HG02938 (cell line): Measurements from ENCODE around the gene ZFHX3.

ENCODE experiments used
- ATAC-seq: cut with Tn5 transposase; IDR thresholded peaks from one replicate; pipeline ENCODE4 v1.9.1; 2021; ENCODE audit warnings: mild to moderate bottlenecking, moderate library complexity; ENCODE audit not compliant: unreplicated experiment

Gene ZFHX3

DNA sequence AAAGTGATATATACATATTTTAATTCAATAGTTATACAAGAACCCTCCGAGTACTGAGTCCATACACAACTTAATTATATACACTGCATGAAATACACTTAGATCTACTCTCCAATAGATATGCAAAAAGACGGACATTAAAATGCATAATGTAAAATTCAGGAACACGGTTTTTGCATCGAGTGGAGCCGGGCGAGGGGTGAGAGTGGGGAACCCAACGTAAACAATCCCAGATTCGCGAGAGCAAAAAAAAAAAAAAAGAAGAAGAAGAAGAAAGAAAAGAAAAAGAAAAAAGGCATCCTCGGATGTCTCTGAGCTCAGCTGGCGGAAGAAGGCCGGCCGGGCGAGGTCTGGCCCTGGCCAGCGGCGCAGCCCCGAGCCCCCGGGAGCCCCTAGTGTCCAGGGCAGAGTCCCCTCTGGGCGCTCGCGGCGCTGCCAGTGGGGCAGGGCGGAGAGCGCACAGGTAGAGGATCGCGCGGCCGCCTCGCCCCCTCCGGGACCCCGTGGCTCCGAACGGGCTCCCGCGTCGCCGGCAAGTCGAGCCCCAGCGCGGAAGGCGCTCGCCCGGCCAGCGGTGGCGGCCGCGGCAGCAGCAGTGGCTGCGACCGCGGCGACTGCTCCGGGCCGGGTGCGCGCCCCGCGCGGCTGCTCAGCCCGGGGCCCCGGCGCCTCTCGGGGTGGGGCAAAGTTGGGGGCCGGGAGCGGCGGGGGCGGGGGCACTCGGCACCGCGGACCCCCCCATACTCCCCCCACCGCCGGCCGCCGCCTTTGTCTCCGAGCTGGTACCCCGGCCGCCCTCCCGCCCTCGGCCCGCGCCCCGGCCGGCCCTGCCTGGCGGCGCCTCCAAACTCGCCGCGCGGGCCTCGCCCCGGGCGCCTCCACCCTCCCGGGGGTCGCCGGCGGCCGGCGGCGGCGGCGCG, 9.6 kb upstream of the ZFHX3 start:
- peak; percentile 28 for ATAC-seq

DNA sequence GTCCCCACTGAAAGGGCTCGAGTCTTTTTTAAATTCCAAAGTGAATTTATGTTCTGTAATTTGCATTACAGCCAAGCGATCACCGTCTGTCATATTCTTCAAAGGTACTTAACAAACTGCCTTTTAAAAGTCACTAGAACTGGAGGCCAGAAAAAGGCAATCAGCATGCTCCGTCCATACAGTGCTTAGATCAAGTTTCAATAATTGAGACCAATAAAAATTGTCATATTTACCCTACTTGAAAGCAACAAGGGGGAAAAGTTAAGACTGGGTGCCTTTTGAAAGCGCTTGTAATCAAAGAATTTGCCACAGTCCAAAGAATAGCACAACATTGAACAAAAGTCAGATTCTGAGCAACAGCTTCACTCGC, 9.0 kb upstream of the ZFHX3 start:
- no peak for ATAC-seq

DNA sequence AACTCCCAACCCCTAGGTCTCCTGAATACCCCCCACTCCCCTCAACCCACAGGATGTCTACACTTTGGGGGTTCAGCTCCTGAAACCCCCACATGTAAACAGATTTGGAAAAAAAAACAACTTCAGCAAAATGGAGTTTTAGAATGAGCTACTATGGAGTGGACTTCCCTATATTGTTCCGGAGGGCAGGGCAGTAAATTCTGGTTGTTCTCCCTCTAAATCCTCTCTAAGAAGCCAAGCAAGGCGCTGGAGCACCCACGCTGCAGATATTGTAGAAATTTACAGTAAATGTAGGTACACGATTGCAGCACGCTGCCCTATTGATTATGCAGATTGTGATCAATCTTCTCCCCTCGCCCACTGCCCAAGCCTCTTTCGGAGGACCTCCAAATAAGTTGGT, 8.5 kb upstream of the ZFHX3 start:
- ATAC-seq, result no peak

DNA sequence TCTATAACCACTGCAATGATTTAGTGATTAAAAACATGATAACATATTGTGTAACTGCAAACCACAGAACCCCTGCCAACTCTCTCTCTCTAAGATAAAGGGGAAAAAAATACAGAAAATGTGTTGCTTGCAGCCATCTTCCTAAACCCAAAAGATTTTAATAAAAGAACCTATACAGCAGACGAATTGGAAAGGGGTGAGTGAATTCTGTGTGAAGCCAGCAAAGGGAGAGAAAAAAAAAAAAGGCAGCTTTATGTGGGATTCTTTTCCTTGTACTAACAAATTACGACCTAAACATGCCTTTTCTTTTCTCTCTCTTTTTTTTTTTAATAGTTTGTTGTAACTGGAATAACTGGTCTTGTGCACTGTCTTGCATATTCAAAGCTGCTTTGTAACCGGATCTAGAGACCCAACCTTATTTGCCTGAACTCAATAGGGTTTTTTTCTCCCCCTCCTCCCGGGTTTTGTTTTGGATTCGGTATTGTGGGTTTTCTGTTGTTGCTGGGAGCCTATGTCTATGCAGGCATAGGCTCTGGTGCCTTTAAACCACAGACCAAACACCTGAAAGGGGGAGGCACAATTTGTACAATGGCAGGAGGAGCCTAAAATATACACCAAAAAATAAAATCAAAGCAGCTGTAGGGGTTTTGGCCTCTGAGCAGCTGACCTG, 7.0 kb upstream of the ZFHX3 start:
- ATAC-seq, result no peak

DNA sequence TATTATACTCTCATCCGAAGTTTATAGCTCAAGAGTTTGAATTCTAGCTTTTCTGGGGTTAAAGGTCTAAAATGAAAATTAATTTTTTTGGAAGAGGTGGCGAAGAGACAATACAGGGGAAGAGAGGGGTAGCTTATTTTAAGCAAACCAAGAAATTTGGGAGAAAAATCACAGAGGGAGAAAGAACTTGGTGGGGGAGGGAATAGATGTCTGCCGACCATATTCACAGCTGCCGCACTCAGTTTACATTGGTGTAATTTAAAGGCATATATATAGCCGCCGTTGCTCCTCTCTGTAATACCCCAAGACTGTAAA, 6.5 kb upstream of the ZFHX3 start:
- ATAC-seq, result no peak

DNA sequence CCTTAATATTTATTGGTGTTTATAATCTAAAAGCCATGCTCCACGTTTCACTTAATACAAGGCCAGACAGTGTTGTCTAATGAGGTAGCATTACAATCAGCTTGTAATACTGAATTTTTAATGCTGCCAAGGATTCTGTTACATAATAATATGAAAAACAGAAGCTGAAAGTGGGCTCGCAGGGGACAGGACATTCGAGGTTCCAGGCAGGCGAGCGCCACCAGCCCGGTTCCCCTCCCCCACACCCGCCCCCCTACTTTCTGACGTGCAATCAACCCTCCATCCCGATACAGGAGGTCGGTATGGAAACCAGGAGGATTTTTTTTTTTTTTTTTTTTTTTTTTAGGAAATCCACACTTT, 6.2 kb upstream of the ZFHX3 start:
- no peak for ATAC-seq

DNA sequence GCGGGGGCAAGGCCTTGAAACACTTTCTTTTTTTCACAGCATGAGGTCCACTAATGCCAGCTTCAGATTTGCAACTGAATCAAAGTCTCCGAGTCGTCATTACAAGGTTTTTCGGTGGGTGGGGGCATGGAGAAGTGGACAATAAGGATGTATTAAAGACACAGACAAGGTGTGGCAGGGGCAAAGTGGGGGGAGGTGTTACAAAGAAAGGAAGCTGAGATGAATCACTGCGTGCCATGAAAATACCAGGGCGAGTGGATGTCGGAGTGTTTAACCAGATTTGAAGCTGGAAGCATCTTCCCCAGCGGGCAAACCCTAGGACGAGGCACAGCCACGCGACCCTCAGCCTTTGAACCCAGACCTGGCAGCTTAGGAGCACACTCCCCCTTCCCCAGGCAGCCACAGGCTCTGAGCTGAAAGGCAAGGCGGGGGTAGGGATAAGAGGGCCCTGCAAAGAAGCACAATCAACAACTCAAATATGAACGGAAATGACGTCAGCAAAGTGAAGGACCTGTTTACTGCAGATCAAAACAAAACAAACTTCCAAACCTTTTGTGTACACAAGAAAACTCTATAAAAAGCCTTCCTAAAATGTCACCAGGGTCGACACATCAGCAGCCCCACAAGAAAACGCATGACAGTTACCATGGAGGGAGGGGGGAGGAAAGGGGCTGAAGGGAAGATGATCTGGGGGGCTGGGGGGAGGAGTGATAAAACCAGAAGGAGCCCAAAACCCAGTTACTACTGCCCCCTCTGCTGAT, 5.6 kb upstream of the ZFHX3 start:
- no peak for ATAC-seq

DNA sequence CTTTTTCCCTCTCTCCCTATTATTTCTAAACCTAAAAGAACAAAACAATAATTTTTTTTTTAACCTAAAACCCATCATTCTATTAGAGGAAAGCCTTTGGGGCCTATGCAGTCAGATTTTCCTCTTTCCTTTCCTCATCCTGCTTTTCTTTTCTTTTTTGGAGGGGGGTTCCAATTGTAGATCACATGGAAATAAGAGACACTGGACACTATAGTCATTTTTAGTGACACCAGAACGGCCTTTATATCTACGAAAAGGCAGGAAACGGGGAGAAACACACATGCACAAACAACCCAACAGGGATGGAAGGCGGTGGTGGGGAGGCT, 5.1 kb upstream of the ZFHX3 start:
- ATAC-seq, result no peak

DNA sequence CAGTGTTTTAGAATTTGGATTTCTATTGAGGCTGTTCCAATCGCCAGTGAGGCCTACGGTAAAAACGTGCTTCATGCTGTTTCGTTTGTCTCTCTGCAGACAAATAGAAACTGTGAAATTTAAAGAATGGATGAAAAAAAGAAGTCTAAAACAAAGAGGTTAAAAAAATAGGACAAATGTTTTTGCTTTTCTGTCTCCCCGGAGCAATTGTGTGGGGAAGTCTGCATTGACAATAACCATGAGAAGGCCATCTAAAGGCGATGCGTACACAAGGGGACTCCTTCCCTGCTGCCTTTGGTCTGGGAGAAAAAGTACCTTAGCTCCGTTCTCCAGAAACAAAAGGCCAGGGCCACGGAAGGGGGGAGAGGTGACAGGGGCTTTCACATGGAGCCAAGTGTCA, 4.6 kb upstream of the ZFHX3 start:
- no peak for ATAC-seq

DNA sequence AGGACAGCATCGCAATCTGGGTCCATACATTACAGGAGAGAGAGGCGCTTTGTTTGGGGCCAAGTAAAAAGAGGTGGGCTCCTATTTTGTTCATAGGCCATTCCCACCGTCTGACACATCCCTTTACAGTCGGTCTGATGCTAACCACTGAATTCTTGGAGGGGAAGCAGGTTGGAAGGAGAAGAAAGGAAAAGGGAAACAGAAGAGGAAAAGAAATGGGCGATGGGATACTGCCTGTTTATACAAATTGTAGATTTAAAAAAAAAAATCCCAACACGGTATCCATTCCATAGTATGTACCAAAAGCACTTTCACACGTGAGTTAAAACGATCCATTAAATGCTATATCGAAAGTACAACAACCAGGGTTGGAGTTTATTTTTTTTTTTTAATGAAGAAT, 4.0 kb upstream of the ZFHX3 start:
- no peak for ATAC-seq

DNA sequence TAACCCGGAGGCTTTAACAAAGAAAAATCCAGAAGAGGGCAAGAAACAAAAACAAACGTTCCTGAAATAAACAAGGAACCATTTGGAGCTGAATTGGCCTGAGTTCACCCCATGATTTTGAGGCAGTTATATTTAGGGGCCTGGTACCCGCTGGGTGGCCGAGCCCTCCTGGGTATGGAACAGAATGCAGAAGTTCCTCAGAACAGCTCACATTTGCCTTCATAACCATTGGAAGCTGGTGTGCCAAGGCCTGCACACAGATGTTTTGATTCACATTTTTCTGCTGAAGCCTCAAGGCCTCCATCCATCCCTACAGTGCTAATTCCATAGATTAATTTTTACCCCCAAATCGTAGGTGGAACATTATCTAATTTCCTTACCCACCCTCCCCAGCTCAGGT, 3.3 kb upstream of the ZFHX3 start:
- ATAC-seq, result no peak

DNA sequence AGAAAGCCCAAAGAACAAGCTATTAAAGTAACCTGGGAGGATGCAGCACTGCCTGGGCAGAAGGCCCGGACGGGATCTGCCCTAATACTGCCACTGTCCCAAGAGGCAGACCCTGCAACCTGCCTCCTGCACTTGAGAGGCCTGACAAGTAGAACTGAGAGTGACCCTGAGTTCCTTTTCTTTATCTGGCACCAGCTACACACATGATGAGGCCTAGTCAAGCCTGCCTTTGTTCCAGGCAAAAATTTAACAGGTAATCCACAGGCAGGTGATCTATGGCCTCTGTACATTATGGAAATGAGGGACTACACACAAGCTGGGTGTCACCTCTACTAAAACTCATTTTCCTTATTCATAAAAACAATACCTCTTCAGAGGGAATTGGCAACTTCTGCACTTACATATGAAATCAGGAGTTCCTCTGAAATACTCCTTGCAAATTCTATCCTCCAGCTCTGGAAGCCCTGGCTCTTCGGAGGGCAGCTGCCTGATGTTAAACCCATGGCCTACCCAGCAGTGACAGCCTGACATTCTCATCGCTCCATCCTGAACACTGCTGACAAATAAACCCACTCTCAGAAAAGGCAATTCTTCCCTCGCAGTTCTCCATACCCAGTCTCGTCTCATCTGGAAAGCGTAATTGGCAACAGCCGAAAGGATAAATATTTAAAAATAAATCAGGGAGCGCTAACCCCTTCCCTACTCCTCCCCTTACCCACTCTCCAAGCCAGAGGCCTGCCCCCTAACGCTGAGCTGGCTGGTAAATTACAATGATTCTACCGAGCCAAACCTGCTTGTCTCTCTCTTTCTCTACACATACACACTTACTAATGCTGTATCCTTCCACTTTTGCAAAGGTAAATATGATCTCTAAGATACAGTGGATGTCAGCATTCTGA, 2.5 kb upstream of the ZFHX3 start:
- ATAC-seq, result no peak

DNA sequence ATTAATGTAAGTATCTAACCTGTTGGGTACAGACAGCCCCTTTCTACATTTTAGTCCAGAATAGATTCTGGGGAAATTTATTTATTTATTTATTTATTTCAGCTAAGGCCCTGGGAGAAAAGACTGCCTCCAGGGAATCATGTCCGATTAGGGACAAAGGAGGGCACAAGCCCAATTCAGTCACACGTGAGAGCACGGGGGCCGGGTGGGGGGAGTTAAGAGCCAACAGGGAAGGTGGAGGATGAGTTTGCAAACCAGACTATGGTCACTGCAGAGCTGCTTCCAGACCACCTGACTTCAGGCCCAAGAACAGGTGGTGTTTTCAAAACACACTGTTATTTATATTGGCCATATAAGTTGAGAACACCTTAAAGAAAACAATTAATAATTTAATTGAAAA, 1.6 kb upstream of the ZFHX3 start:
- ATAC-seq, result no peak

DNA sequence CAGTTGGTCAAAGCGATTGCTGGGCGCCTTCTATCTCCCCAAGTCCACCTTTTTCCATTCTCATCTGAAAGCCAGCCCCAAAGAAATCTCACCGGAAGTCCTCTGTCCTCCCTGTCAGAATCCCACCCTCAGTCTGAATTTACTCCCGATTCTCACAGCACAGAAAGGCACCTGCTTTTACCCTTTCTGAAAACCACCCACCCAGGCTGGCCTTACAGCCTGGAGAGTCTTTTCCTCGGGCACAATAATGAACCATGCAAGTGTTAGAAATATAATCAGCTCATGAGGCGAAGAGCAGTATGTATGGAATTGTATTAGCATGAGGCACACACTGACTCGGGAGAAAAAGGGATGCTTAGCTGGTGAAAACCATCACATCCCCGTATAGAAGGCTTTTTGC, 1.2 kb upstream of the ZFHX3 start:
- ATAC-seq, result no peak

DNA sequence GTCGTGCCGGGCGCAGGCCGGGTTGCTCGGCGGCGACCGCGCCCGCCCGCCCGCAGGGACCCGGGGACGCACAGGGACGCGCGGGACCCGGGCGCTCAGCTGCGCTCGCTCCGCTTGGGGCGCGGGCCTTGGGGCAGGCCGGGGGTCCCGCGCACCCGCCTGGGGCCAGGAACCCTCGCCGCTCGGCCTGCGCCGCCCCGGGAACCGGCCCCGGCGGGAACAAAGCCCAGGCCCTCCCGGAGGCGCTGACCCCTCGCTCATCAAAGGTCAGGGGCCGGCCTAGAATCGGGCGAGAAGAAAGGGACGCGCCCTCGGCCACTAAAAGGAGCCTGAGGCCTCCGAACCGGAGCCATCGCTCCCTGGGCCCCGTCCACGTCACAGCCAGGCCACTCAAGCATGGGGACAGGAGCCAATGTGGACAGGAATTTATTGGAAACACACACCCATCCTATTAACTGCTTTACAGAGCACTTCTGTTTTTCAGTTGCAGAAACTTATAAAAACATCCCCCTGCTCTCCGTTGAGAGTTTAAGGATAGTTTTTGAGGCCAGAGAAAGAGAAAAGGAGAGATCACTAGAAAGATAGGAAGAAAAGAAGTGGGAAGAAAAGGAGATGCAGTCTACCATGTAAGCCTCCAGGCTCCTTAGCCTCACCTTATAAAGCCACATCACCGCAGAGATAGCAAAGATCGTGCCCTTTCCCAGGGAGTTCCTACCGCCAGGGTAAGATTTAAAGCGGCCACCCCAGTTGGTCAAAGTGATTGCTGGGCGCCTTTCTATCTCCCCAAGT, 558 bp upstream of the ZFHX3 start:
- no peak for ATAC-seq

DNA sequence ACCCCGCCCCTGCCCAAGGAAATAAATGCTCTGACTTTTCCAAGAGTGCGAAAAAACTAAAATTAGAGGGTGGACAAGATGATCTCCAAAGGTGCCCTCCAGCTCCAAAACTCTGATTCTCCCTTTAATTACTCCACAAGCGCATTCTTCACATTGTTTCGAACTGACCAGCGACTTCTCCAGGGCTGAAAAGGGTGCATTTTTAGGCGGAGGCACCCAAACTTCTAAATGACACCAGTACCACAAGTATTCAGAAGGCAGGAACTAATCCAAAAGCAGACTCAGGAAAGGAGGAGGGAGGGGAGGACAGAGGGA, 750 bp downstream of the ZFHX3 start:
- no peak for ATAC-seq

DNA sequence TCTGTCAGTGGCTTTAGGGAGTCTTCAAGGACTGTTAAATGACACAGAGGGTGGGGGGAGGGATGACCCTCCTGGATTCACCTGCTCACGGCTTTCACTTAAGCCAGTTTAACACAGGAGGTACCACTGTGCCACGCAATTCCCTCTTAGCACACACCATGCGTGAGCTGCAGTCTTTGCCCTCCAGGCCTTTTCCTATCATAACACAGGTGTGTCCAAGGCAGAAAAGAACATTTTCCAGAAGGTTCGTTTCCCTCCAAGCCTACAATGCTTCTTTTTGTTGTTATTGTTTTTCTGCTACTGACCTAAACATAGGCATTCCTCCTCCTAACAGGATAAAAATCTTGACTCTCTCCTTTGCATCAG, 1.1 kb downstream of the ZFHX3 start:
- ATAC-seq, result no peak

DNA sequence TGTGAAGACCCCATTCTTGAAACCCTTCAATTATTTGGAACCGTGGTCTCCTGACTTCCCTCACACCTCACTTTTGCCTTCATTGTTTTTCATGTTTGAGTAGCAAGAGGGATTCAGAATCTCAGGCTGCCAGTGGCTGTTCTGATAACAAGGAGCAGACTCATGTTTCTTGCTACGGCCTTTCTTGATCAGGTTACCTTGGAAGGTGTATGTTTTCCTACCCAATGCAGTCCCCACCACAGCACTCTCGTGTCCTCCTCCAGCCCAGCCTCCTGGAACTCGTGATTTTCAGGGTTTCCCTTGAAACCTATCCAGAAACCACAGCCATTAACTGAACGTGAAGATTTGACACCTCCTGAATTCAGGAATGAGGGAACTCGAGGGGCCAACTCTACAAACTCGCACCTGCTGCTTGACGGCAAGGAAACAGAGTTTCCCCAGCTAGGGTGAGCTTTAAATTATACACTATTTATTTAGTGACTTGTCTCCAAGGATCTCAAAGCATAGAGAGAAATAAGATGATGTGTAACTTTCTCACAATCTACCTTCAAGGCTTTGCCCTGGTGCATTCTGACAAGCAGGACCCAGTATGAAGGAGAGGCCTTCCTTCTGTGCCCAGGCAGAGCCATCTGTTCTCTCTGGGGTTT, 1.6 kb downstream of the ZFHX3 start:
- ATAC-seq, result no peak

DNA sequence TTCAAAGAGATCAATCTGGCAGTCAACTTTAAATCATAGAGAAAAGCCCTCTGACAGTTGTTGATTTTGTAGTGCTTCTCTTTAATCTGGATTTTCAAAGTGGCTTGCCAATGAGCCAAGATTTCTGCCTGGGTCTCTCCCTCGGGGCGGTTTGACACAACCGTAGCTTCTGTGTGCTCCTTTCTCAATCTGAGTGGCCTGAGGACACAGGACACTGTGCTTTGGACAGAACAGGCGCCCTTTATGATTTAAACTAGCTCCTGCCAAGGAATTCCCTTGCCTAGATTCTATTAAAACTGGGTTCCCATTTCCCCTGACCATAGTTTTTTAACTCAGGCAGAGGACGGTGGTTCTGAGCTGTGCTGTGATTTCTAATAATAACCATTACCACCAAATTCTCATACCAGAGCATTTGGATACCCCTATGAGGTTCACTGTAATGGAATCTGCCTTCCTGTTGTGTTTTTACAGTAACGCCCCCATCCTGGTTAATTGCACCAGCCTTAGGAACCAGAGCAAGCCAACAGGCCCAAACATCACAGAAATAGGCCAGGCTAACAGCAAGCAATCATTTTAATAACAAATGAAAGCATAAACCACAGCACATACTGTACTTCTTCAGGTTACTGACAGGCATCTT, 4.0 kb downstream of the ZFHX3 start:
- ATAC-seq, result no peak

DNA sequence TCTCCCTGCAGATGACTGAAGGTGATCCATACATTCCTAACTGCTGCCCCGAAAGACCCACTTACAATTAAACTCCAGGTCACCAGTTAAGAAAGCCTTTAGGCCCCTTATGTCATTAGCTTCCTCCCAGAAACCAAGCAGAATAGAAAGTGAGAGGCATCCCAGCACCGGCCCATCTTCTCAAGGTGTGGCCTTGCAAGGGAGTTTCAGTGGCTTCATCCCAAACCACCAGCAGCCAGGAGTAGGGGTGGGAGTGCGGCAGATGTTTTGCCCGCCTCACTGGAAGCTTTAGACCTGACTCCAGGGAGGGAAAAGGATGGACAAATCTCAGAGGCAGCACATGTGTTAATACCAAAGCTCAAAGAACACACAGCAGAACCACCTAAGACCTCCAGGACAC, 5.1 kb downstream of the ZFHX3 start:
- ATAC-seq, result no peak
